HCT116 (cell line): Measurements from ENCODE around the gene MCRIP1. TPM values are rescaled to one million over a fixed set of nuclear protein-coding genes. Genes with fewer than 3 reads are reported as not detected.

ENCODE experiments used
- ATAC-seq: fragments of 200-7000 bp; cut with Tn5 transposase; 2 replicates; pipeline ENCODE4 v1.9.1; 2020; ENCODE audit warnings: mild to moderate bottlenecking, moderate library complexity
- BruUV-seq: library from RNA; stranded (reverse); fragments of 400-500 nt; replicated peaks from 2 replicates; lab custom pipeline; 2021; lab: Mats Ljungman, UMichigan
- CTCF ChIA-PET: fragments of 300-600 bp; sonication (Branson Sonifier 250); formaldehyde crosslinking; loops from one replicate; lab custom pipeline; 2021; ENCODE audit warnings: antibody characterized with exemption; lab: Charles Lee
- POLR2A ChIA-PET: fragments of 300-600, 350-600 bp; sonication (Branson Sonifier 250); formaldehyde crosslinking; loops from one replicate; lab custom pipeline; 2021; ENCODE audit warnings: antibody characterized with exemption; lab: Charles Lee
- RAD21 ChIA-PET, 2 experiments: fragments of 300-600 bp; sonication (Branson Sonifier 250); formaldehyde crosslinking; loops; one replicate each; lab custom pipeline; 2023; ENCODE audit warnings: low total read pairs in 2 of 2; ENCODE audit not compliant: uncharacterized antibody in 2 of 2, unreplicated experiment in 2 of 2, low non-redundant PET in 1 of 2; lab: Charles Lee
- DNase-seq: peaks from one replicate; pipeline ENCODE4 v3.0.0-alpha.2; 2010; ENCODE audit warnings: low read depth, low spot score
- H2AFZ ChIP-seq: fragments of 200-600 bp; shearing (Covaris generic), sonication (generic); 2 replicates; pipeline ENCODE4 v1.6.1; 2017; ENCODE audit warnings: low read depth, mixed run types, mixed read lengths, antibody characterized with exemption, low read length; ENCODE audit not compliant: poor library complexity, severe bottlenecking
- H3K27ac ChIP-seq: 2 replicates; pipeline ENCODE4 v1.5.1; 2012; ENCODE audit warnings: low read depth, low read length
- H3K27me3 ChIP-seq: fragments of 200-600 bp; sonication (generic); 2 replicates; pipeline ENCODE4 v1.6.1; 2016; ENCODE audit warnings: mixed run types, low read length, mixed read lengths; ENCODE audit not compliant: insufficient read depth
- H3K36me3 ChIP-seq, 2 experiments: fragments of 200-500 bp in 1 of 2; fragments of 200-600 bp in 1 of 2; sonication (Bioruptor generic) in 1 of 2; sonication (generic) in 1 of 2; 2 replicates each; pipeline versions ENCODE4 v1.5.1 to v1.6.1; 2014 to 2016; ENCODE audit warnings: low read length in 2 of 2, inconsistent platforms in 1 of 2, mixed read lengths in 1 of 2, mixed run types in 1 of 2; ENCODE audit not compliant: insufficient read depth in 2 of 2, control insufficient read depth in 1 of 2
- H3K4me1 ChIP-seq, 2 experiments: fragments of 200-600 bp in 1 of 2; sonication (generic) in 1 of 2; 2 replicates each; pipeline versions ENCODE4 v1.5.1 to v1.6.1; 2012 to 2017; ENCODE audit warnings: low read length in 2 of 2, inconsistent platforms in 1 of 2, mild to moderate bottlenecking in 1 of 2, mixed read lengths in 1 of 2, mixed run types in 1 of 2, moderate library complexity in 1 of 2; ENCODE audit not compliant: insufficient read depth in 2 of 2, control insufficient read depth in 1 of 2
- H3K4me2 ChIP-seq: fragments of 200-600 bp; sonication (generic); 2 replicates; pipeline ENCODE4 v1.6.1; 2017; ENCODE audit warnings: mixed run types, low read length, mixed read lengths
- H3K4me3 ChIP-seq, 2 experiments: fragments of 200-600 bp in 1 of 2; sonication (generic) in 1 of 2; replicated peaks in 1 of 2; 2 replicates each; pipeline ENCODE4 v1.5.1; 2011 to 2016; ENCODE audit warnings: low read length in 2 of 2, control low read depth in 1 of 2, low read depth in 1 of 2, mild to moderate bottlenecking in 1 of 2, mixed read lengths in 1 of 2, mixed run types in 1 of 2
- H3K79me2 ChIP-seq: fragments of 200-600 bp; sonication (generic); 2 replicates; pipeline ENCODE4 v1.6.1; 2017; ENCODE audit warnings: mild to moderate bottlenecking, mixed run types, low read length, moderate library complexity, mixed read lengths; ENCODE audit not compliant: insufficient read depth
- H3K9ac ChIP-seq: fragments of 200-600 bp; sonication (generic); 2 replicates; pipeline ENCODE4 v1.6.1; 2016; ENCODE audit warnings: low read length, mixed read lengths
- H3K9me2 ChIP-seq: fragments of 200-600 bp; sonication (generic), shearing (Covaris generic); 2 replicates; pipeline ENCODE4 v1.6.1; 2017; ENCODE audit warnings: mixed run types, mild to moderate bottlenecking, moderate library complexity; ENCODE audit not compliant: insufficient read depth
- H3K9me3 ChIP-seq, 2 experiments: fragments of 200-500 bp in 1 of 2; fragments of 200-600 bp in 1 of 2; sonication (Bioruptor generic) in 1 of 2; sonication (generic) in 1 of 2; 2 replicates each; pipeline ENCODE4 v1.6.1; 2014 to 2017; ENCODE audit warnings: low read length in 2 of 2, mixed read lengths in 2 of 2, inconsistent platforms in 1 of 2, low read depth in 1 of 2, mild to moderate bottlenecking in 1 of 2, mixed run types in 1 of 2, moderate library complexity in 1 of 2; ENCODE audit not compliant: control insufficient read depth in 1 of 2, insufficient read depth in 1 of 2
- H4K20me1 ChIP-seq: fragments of 200-600 bp; sonication (generic), shearing (Covaris generic); 2 replicates; pipeline ENCODE4 v1.6.1; 2017; ENCODE audit warnings: mixed run types, mild to moderate bottlenecking, moderate library complexity; ENCODE audit not compliant: insufficient read depth
- CBX3 ChIP-seq: IDR thresholded peaks from 2 replicates; pipeline ENCODE4 v1.6.1; 2012; ENCODE audit warnings: low read depth
- CEBPB ChIP-seq: IDR thresholded peaks from 2 replicates; pipeline ENCODE4 v1.6.1; 2012; ENCODE audit warnings: low read depth
- CTCF ChIP-seq, 3 experiments: fragments of 200-600 bp in 1 of 3; sonication (generic) in 1 of 3; IDR thresholded peaks in 2 of 3; conservative IDR thresholded peaks in 1 of 3; 2 replicates each; pipeline ENCODE4 v1.5.1; 2012 to 2017; ENCODE audit warnings: low read depth in 2 of 3, low read length in 2 of 3, antibody characterized with exemption in 1 of 3, borderline replicate concordance in 1 of 3, control low read depth in 1 of 3, mild to moderate bottlenecking in 1 of 3, mixed read lengths in 1 of 3, mixed run types in 1 of 3, moderate library complexity in 1 of 3; ENCODE audit not compliant: insufficient read depth in 1 of 3
- ELF1 ChIP-seq: IDR thresholded peaks from 2 replicates; pipeline ENCODE4 v1.6.1; 2012; ENCODE audit warnings: low read depth, borderline replicate concordance
- EZH2 ChIP-seq: fragments of 200-600 bp; sonication (generic); IDR thresholded peaks from 2 replicates; pipeline ENCODE4 v1.6.1; 2017; ENCODE audit warnings: antibody characterized with exemption, mixed run types
- FOSL1 ChIP-seq: IDR thresholded peaks from 2 replicates; pipeline ENCODE4 v1.6.1; 2012; ENCODE audit warnings: low read depth
- JUND ChIP-seq: IDR thresholded peaks from 2 replicates; pipeline ENCODE4 v1.6.1; 2012
- POLR2A ChIP-seq: IDR thresholded peaks from 2 replicates; pipeline ENCODE4 v1.7.0; 2011; ENCODE audit warnings: borderline replicate concordance; ENCODE audit not compliant: insufficient read depth, insufficient read length; ENCODE audit errors: extremely low read depth
- POLR2AphosphoS5 ChIP-seq: IDR thresholded peaks from 2 replicates; pipeline ENCODE4 v1.6.1; 2011; ENCODE audit warnings: mild to moderate bottlenecking, low read depth, low read length, moderate library complexity
- SIN3A ChIP-seq: IDR thresholded peaks from 2 replicates; pipeline ENCODE4 v1.6.1; 2012; ENCODE audit warnings: low read depth
- TCF7L2 ChIP-seq: IDR thresholded peaks from 2 replicates; pipeline ENCODE4 v1.7.0; 2011; ENCODE audit warnings: borderline replicate concordance, inconsistent platforms; ENCODE audit not compliant: insufficient read depth, insufficient read length; ENCODE audit errors: extremely low read depth
- YY1 ChIP-seq: IDR thresholded peaks from 2 replicates; pipeline ENCODE4 v1.6.1; 2011; ENCODE audit warnings: low read length, low read depth, moderate library complexity, mild to moderate bottlenecking; ENCODE audit not compliant: insufficient replicate concordance; ENCODE audit errors: extremely low read depth
- ZFX ChIP-seq: fragments of 450-650 bp; IDR thresholded peaks from 2 replicates; pipeline ENCODE4 v1.6.1; 2017
- intact Hi-C: fragments of 100-400 bp; cut with micrococcal nuclease; formaldehyde crosslinking; loops from 2 replicates; pipeline ENCODE4 v1.10.0; 2022
- total RNA-seq: library from RNA; stranded (reverse); gene quantifications from one replicate; pipeline ENCODE4 v1.2.1, GENCODE V29; 2021; ENCODE audit not compliant: unreplicated experiment
- TF ChIP-seq, protein P1 (sequence below): IDR thresholded peaks from 2 replicates; pipeline ENCODE4 v1.6.1; 2012
- TF ChIP-seq, protein P2 (sequence below): IDR thresholded peaks from 2 replicates; pipeline ENCODE4 v1.6.1; 2011; ENCODE audit warnings: mild to moderate bottlenecking, low read length, moderate library complexity; ENCODE audit not compliant: insufficient replicate concordance; ENCODE audit errors: extremely low read depth

MCRIP1 gene
- total RNA-seq, 1 experiment from 2014 or later = 59.2 TPM

GRCh38 chr17:81810476-81810875 is 22.6 kb downstream of the MCRIP1 start:
- intact Hi-C loops = no loop called here
- DNase-seq (no peak), ATAC-seq (no peak)
- ChIA-PET POLR2A (no interaction called here), CTCF (no interaction called here), RAD21 (no interaction called here)
- Histone ChIP-seq H3K27me3 (peaks cover 13% of the 10 kb centered on the region; the same call in 1 of the 2 replicates), H4K20me1 (no peaks in the 10 kb centered on the region), H3K9ac (no peak overlapping the region), H3K79me2 (no peaks in the 10 kb centered on the region), H3K27ac (no peak overlapping the region), H3K36me3 (no peaks in the 10 kb centered on the region), H3K9me3 (no peaks in the 10 kb centered on the region), H2AFZ (no peak overlapping the region), H3K4me3 (no peak overlapping the region)
- no TSS peak for BruUV-seq
- TF ChIP-seq FOSL1 (no peak), POLR2AphosphoS5 (no peak), POLR2A (no peak)
- TF ChIP-seq, protein P1, sequence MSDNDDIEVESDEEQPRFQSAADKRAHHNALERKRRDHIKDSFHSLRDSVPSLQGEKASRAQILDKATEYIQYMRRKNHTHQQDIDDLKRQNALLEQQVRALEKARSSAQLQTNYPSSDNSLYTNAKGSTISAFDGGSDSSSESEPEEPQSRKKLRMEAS = no peak
- TF ChIP-seq, all 23 proteins: peak for 0
- Histone ChIP-seq H3K4me1 (peaks cover 0 to 8% of the 10 kb centered on the region in 2 experiments; a peak in 2 of 4 replicates), H3K9me2 (no peaks in the 10 kb centered on the region), H3K4me2 (no peak overlapping the region)

- Histone ChIP-seq H3K4me1 (peaks cover 0 to 6% of the 10 kb centered on the region in 2 experiments; a peak in 2 of 4 replicates), H3K79me2 (no peaks in the 10 kb centered on the region), H3K9me3 (no peaks in the 10 kb centered on the region), H3K27ac (no peak overlapping the region), H3K27me3 (peaks cover 13% of the 10 kb centered on the region; the same call in 1 of the 2 replicates), H4K20me1 (no peaks in the 10 kb centered on the region), H3K36me3 (no peaks in the 10 kb centered on the region), H3K9ac (no peak overlapping the region), H3K4me3 (no peak overlapping the region), H2AFZ (no peak overlapping the region), H3K9me2 (no peaks in the 10 kb centered on the region), H3K4me2 (no peak overlapping the region)
- intact Hi-C loops = no loop called here
- ChIA-PET CTCF (no interaction called here), RAD21 (no interaction called here), POLR2A (no interaction called here)
- ATAC-seq (no peak), DNase-seq (no peak)
- BruUV-seq = no TSS peak
- TF ChIP-seq CTCF (IDR thresholded peaks at IDR 0.05 in 2 of 3, conservative IDR thresholded peaks at IDR 0.05 in 1 of 3; ENCODE audit: borderline replicate concordance in 1 of 3, insufficient read depth in 1 of 3, low read depth in 2 of 3, low read length in 2 of 3) (no peak), SIN3A (no peak), POLR2A (no peak), CBX3 (no peak), POLR2AphosphoS5 (no peak), TCF7L2 (no peak), CEBPB (no peak), EZH2 (no peak), JUND (no peak), ZFX (no peak), FOSL1 (no peak), YY1 (no peak), ELF1 (no peak)
- TF ChIP-seq, protein P2, sequence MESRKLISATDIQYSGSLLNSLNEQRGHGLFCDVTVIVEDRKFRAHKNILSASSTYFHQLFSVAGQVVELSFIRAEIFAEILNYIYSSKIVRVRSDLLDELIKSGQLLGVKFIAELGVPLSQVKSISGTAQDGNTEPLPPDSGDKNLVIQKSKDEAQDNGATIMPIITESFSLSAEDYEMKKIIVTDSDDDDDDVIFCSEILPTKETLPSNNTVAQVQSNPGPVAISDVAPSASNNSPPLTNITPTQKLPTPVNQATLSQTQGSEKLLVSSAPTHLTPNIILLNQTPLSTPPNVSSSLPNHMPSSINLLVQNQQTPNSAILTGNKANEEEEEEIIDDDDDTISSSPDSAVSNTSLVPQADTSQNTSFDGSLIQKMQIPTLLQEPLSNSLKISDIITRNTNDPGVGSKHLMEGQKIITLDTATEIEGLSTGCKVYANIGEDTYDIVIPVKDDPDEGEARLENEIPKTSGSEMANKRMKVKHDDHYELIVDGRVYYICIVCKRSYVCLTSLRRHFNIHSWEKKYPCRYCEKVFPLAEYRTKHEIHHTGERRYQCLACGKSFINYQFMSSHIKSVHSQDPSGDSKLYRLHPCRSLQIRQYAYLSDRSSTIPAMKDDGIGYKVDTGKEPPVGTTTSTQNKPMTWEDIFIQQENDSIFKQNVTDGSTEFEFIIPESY = no peak
- TF ChIP-seq, protein P1 = no peak
Observed at GRCh38 chr17:81809556-81809998, 23.5 kb downstream of the MCRIP1 start.
